WTC11 (cell line): ENCODE results near the gene DISP3. TPM values are rescaled to one million over a fixed set of nuclear protein-coding genes. Genes with fewer than 3 reads are reported as not detected.
A peak's percentile ranks its signal among the peaks of the same experiment; 100 is the strongest.

Source experiments
- CREM ChIP-seq: sonication (generic); formaldehyde crosslinking; IDR thresholded peaks from 2 replicates; pipeline ENCODE4 v1.8.1; 2022; ENCODE audit warnings: mild to moderate bottlenecking, missing genetic modification reagents, moderate library complexity
- ERG ChIP-seq: fragments of 250-450 bp; sonication (Bioruptor Pico); IDR thresholded peaks from 2 replicates; pipeline ENCODE4 v1.8.0; 2021; ENCODE audit warnings: mild to moderate bottlenecking
- FOXK1 ChIP-seq: sonication (generic); formaldehyde crosslinking; IDR thresholded peaks from 2 replicates; pipeline ENCODE4 v1.8.0; 2022; ENCODE audit warnings: mild to moderate bottlenecking, moderate library complexity, missing genetic modification reagents
- GABPB1 ChIP-seq: sonication (generic); formaldehyde crosslinking; IDR thresholded peaks from 2 replicates; pipeline ENCODE4 v1.8.1; 2023; ENCODE audit warnings: mild to moderate bottlenecking, missing genetic modification reagents
- GRHL2 ChIP-seq: fragments of 250-450 bp; sonication (Bioruptor Pico); IDR thresholded peaks from 2 replicates; pipeline ENCODE4 v1.8.0; 2022; ENCODE audit warnings: mild to moderate bottlenecking, moderate library complexity; ENCODE audit not compliant: insufficient replicate concordance, severe bottlenecking
- IRF2 ChIP-seq: sonication (generic); formaldehyde crosslinking; IDR thresholded peaks from 2 replicates; pipeline ENCODE4 v1.8.0; 2022; ENCODE audit warnings: low read depth, missing genetic modification reagents, borderline replicate concordance
- JUN ChIP-seq: sonication (generic); formaldehyde crosslinking; IDR thresholded peaks from 2 replicates; pipeline ENCODE4 v1.8.0; 2023; ENCODE audit warnings: mild to moderate bottlenecking, missing genetic modification reagents
- MXD4 ChIP-seq: fragments of 250-450 bp; sonication (Bioruptor Pico); IDR thresholded peaks from 2 replicates; pipeline ENCODE4 v1.8.0; 2021; ENCODE audit warnings: mild to moderate bottlenecking, moderate library complexity, borderline replicate concordance
- MYBL2 ChIP-seq: sonication (generic); formaldehyde crosslinking; IDR thresholded peaks from 2 replicates; pipeline ENCODE4 v1.8.1; 2023; ENCODE audit warnings: mild to moderate bottlenecking, moderate library complexity, missing genetic modification reagents
- NFE2L1 ChIP-seq: sonication (generic); formaldehyde crosslinking; IDR thresholded peaks from 2 replicates; pipeline ENCODE4 v1.8.1; 2023; ENCODE audit warnings: missing genetic modification reagents
- NR2C2 ChIP-seq: sonication (generic); formaldehyde crosslinking; IDR thresholded peaks from 2 replicates; pipeline ENCODE4 v1.8.0; 2022; ENCODE audit warnings: mild to moderate bottlenecking, missing genetic modification reagents
- OVOL2 ChIP-seq: fragments of 250-450 bp; sonication (Bioruptor Pico); IDR thresholded peaks from 2 replicates; pipeline ENCODE4 v1.9.0; 2021; ENCODE audit warnings: mild to moderate bottlenecking, borderline replicate concordance
- PRRX2 ChIP-seq: fragments of 250-450 bp; sonication (Bioruptor Pico); IDR thresholded peaks from 2 replicates; pipeline ENCODE4 v1.8.0; 2021; ENCODE audit warnings: mild to moderate bottlenecking
- SMAD3 ChIP-seq: sonication (generic); formaldehyde crosslinking; IDR thresholded peaks from 2 replicates; pipeline ENCODE4 v1.8.0; 2022; ENCODE audit warnings: missing genetic modification reagents, mild to moderate bottlenecking, borderline replicate concordance
- SOX15 ChIP-seq: fragments of 250-450 bp; sonication (Bioruptor Pico); IDR thresholded peaks from 2 replicates; pipeline ENCODE4 v1.9.0; 2021; ENCODE audit warnings: mild to moderate bottlenecking
- TEAD1 ChIP-seq: sonication (generic); formaldehyde crosslinking; IDR thresholded peaks from 2 replicates; pipeline ENCODE4 v1.8.0; 2022; ENCODE audit warnings: mild to moderate bottlenecking, missing genetic modification reagents
- ZNF232 ChIP-seq: sonication (generic); formaldehyde crosslinking; IDR thresholded peaks from 2 replicates; pipeline ENCODE4 v1.8.0; 2022; ENCODE audit warnings: mild to moderate bottlenecking, missing genetic modification reagents
- ZNF416 ChIP-seq: fragments of 250-450 bp; sonication (Bioruptor Pico); IDR thresholded peaks from 2 replicates; pipeline ENCODE4 v1.9.0; 2021; ENCODE audit warnings: mild to moderate bottlenecking, inconsistent platforms
- total RNA-seq: library from RNA; stranded (reverse); gene quantifications from 3 replicates; pipeline ENCODE4 v1.2.3, GENCODE V29; 2021
- TF ChIP-seq, protein P1 (sequence below): sonication (generic); formaldehyde crosslinking; IDR thresholded peaks from 2 replicates; pipeline ENCODE4 v1.8.0; 2022; ENCODE audit warnings: missing genetic modification reagents
- TF ChIP-seq, protein P2 (sequence below): sonication (generic); formaldehyde crosslinking; IDR thresholded peaks from 2 replicates; pipeline ENCODE4 v1.8.0; 2023; ENCODE audit warnings: missing genetic modification reagents, mild to moderate bottlenecking, borderline replicate concordance
- TF ChIP-seq, protein P3 (sequence below): sonication (generic); formaldehyde crosslinking; IDR thresholded peaks from 2 replicates; pipeline ENCODE4 v1.8.1; 2023; ENCODE audit warnings: mild to moderate bottlenecking, missing genetic modification reagents, moderate library complexity
- TF ChIP-seq, protein P4 (sequence below): sonication (generic); formaldehyde crosslinking; IDR thresholded peaks from 2 replicates; pipeline ENCODE4 v1.8.0; 2022; ENCODE audit warnings: mild to moderate bottlenecking, missing genetic modification reagents
- TF ChIP-seq, protein P5 (sequence below): sonication (generic); formaldehyde crosslinking; IDR thresholded peaks from 2 replicates; pipeline ENCODE4 v1.8.0; 2022; ENCODE audit warnings: mild to moderate bottlenecking, missing genetic modification reagents
- TF ChIP-seq, protein P6 (sequence below): sonication (generic); formaldehyde crosslinking; IDR thresholded peaks from 2 replicates; pipeline ENCODE4 v1.8.1; 2022; ENCODE audit warnings: missing genetic modification reagents, borderline replicate concordance

The DISP3 gene
- total RNA-seq, 1 experiment from 2014 or later: 6.0 TPM

- TF ChIP-seq, protein P1, sequence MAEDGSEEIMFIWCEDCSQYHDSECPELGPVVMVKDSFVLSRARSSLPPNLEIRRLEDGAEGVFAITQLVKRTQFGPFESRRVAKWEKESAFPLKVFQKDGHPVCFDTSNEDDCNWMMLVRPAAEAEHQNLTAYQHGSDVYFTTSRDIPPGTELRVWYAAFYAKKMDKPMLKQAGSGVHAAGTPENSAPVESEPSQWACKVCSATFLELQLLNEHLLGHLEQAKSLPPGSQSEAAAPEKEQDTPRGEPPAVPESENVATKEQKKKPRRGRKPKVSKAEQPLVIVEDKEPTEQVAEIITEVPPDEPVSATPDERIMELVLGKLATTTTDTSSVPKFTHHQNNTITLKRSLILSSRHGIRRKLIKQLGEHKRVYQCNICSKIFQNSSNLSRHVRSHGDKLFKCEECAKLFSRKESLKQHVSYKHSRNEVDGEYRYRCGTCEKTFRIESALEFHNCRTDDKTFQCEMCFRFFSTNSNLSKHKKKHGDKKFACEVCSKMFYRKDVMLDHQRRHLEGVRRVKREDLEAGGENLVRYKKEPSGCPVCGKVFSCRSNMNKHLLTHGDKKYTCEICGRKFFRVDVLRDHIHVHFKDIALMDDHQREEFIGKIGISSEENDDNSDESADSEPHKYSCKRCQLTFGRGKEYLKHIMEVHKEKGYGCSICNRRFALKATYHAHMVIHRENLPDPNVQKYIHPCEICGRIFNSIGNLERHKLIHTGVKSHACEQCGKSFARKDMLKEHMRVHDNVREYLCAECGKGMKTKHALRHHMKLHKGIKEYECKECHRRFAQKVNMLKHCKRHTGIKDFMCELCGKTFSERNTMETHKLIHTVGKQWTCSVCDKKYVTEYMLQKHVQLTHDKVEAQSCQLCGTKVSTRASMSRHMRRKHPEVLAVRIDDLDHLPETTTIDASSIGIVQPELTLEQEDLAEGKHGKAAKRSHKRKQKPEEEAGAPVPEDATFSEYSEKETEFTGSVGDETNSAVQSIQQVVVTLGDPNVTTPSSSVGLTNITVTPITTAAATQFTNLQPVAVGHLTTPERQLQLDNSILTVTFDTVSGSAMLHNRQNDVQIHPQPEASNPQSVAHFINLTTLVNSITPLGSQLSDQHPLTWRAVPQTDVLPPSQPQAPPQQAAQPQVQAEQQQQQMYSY: no peak
- TF ChIP-seq CREM: peak; percentile 91
- TF ChIP-seq GRHL2: no peak
- TF ChIP-seq PRRX2 (CRISPR knock-in tag): no peak; the same call in 1 of the 2 replicates
- TF ChIP-seq FOXK1 (CRISPR knock-in tag): peak; percentile 94
- TF ChIP-seq, protein P2, sequence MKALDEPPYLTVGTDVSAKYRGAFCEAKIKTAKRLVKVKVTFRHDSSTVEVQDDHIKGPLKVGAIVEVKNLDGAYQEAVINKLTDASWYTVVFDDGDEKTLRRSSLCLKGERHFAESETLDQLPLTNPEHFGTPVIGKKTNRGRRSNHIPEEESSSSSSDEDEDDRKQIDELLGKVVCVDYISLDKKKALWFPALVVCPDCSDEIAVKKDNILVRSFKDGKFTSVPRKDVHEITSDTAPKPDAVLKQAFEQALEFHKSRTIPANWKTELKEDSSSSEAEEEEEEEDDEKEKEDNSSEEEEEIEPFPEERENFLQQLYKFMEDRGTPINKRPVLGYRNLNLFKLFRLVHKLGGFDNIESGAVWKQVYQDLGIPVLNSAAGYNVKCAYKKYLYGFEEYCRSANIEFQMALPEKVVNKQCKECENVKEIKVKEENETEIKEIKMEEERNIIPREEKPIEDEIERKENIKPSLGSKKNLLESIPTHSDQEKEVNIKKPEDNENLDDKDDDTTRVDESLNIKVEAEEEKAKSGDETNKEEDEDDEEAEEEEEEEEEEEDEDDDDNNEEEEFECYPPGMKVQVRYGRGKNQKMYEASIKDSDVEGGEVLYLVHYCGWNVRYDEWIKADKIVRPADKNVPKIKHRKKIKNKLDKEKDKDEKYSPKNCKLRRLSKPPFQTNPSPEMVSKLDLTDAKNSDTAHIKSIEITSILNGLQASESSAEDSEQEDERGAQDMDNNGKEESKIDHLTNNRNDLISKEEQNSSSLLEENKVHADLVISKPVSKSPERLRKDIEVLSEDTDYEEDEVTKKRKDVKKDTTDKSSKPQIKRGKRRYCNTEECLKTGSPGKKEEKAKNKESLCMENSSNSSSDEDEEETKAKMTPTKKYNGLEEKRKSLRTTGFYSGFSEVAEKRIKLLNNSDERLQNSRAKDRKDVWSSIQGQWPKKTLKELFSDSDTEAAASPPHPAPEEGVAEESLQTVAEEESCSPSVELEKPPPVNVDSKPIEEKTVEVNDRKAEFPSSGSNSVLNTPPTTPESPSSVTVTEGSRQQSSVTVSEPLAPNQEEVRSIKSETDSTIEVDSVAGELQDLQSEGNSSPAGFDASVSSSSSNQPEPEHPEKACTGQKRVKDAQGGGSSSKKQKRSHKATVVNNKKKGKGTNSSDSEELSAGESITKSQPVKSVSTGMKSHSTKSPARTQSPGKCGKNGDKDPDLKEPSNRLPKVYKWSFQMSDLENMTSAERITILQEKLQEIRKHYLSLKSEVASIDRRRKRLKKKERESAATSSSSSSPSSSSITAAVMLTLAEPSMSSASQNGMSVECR: peak; percentile 100
- TF ChIP-seq TEAD1 (CRISPR knock-in tag): peak; percentile 100
- 0 out of 2 replicates have a peak, but pooled peaks have one; percentile 38 for TF ChIP-seq ERG (CRISPR knock-in tag)
- TF ChIP-seq JUN (CRISPR knock-in tag): peak; percentile 99
- peak; percentile 93 for TF ChIP-seq MYBL2 (CRISPR knock-in tag)
- peak; percentile 25; the same call in 1 of the 2 replicates for TF ChIP-seq MXD4 (CRISPR knock-in tag)
- 0 out of 2 replicates have a peak, but pooled peaks have one; percentile 63 for TF ChIP-seq IRF2 (CRISPR knock-in tag)
- TF ChIP-seq OVOL2 (CRISPR knock-in tag): no peak
- TF ChIP-seq, protein P3, sequence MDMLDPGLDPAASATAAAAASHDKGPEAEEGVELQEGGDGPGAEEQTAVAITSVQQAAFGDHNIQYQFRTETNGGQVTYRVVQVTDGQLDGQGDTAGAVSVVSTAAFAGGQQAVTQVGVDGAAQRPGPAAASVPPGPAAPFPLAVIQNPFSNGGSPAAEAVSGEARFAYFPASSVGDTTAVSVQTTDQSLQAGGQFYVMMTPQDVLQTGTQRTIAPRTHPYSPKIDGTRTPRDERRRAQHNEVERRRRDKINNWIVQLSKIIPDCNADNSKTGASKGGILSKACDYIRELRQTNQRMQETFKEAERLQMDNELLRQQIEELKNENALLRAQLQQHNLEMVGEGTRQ: 0 out of 2 replicates have a peak, but pooled peaks have one; percentile 29
- TF ChIP-seq ZNF416 (CRISPR knock-in tag): 0 out of 2 replicates have a peak, but pooled peaks have one; percentile 65
- TF ChIP-seq, protein P4, sequence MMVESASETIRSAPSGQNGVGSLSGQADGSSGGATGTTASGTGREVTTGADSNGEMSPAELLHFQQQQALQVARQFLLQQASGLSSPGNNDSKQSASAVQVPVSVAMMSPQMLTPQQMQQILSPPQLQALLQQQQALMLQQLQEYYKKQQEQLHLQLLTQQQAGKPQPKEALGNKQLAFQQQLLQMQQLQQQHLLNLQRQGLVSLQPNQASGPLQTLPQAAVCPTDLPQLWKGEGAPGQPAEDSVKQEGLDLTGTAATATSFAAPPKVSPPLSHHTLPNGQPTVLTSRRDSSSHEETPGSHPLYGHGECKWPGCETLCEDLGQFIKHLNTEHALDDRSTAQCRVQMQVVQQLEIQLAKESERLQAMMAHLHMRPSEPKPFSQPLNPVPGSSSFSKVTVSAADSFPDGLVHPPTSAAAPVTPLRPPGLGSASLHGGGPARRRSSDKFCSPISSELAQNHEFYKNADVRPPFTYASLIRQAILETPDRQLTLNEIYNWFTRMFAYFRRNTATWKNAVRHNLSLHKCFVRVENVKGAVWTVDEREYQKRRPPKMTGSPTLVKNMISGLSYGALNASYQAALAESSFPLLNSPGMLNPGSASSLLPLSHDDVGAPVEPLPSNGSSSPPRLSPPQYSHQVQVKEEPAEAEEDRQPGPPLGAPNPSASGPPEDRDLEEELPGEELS: peak; percentile 99
- peak; percentile 98 for TF ChIP-seq ZNF232 (CRISPR knock-in tag)
- TF ChIP-seq NFE2L1 (CRISPR knock-in tag): peak; percentile 97
- TF ChIP-seq, protein P5, sequence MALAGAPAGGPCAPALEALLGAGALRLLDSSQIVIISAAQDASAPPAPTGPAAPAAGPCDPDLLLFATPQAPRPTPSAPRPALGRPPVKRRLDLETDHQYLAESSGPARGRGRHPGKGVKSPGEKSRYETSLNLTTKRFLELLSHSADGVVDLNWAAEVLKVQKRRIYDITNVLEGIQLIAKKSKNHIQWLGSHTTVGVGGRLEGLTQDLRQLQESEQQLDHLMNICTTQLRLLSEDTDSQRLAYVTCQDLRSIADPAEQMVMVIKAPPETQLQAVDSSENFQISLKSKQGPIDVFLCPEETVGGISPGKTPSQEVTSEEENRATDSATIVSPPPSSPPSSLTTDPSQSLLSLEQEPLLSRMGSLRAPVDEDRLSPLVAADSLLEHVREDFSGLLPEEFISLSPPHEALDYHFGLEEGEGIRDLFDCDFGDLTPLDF (CRISPR knock-in tag): peak; percentile 91; the same call in 1 of the 2 replicates
- no peak; the same call in none of the 2 replicates for TF ChIP-seq GABPB1
- TF ChIP-seq NR2C2 (CRISPR knock-in tag): peak; percentile 80; the same call in 1 of the 2 replicates
- TF ChIP-seq SMAD3 (CRISPR knock-in tag): peak; percentile 98; the same call in 1 of the 2 replicates
- TF ChIP-seq, protein P6, sequence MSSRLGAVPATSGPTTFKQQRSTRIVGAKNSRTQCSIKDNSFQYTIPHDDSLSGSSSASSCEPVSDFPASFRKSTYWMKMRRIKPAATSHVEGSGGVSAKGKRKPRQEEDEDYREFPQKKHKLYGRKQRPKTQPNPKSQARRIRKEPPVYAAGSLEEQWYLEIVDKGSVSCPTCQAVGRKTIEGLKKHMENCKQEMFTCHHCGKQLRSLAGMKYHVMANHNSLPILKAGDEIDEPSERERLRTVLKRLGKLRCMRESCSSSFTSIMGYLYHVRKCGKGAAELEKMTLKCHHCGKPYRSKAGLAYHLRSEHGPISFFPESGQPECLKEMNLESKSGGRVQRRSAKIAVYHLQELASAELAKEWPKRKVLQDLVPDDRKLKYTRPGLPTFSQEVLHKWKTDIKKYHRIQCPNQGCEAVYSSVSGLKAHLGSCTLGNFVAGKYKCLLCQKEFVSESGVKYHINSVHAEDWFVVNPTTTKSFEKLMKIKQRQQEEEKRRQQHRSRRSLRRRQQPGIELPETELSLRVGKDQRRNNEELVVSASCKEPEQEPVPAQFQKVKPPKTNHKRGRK: peak; percentile 87; the same call in 1 of the 2 replicates
- no peak for TF ChIP-seq SOX15
Measured at GRCh38 chr1:11550664-11551283, 71.8 kb downstream of the DISP3 start (continued).
